ENCODE results near the gene ADAMTSL1. TPM values are rescaled to one million over a fixed set of nuclear protein-coding genes. Genes with fewer than 3 reads are reported as not detected.

The ADAMTSL1 gene
- total RNA-seq, 2 experiments from 2014 or later = not detected

DNA sequence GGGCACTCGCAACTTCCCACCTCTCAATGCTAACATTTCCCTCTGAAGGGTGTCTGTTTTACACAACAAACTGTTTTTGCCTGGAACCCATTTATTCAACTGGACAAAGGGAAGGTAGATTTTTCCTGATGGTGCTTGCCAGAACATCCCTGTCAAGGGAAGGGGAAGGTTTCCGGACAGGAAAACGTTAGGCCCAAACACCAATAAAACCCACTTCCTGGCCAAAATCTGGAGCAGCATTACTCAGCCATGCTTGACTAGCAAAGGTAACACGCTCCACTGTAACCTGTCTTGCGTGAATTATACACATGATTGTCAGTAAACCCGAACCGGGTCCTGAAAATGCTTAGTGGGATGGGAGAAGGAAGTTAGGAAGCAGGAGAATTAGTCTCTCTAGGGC lies 468.8 kb downstream of the ADAMTSL1 start:
- DNase-seq = no peak
- Mint-ChIP-seq H3K27me3 (peaks cover 6% of the 10 kb centered on the region), H3K4me1 (no peaks in the 10 kb centered on the region), H3K27ac (no peak overlapping the region), H3K4me3 (no peak overlapping the region), H3K9me3 (ENCODE audit: low read depth) (no peaks in the 10 kb centered on the region), H3K36me3 (ENCODE audit: low read depth) (no peaks in the 10 kb centered on the region)
- intact Hi-C loops (cut with DNase I, micrococcal nuclease) = no loop called here
- no peak for ATAC-seq
- CTCF ChIA-PET = no interaction called here
- POLR2A ChIA-PET = no interaction called here

DNA sequence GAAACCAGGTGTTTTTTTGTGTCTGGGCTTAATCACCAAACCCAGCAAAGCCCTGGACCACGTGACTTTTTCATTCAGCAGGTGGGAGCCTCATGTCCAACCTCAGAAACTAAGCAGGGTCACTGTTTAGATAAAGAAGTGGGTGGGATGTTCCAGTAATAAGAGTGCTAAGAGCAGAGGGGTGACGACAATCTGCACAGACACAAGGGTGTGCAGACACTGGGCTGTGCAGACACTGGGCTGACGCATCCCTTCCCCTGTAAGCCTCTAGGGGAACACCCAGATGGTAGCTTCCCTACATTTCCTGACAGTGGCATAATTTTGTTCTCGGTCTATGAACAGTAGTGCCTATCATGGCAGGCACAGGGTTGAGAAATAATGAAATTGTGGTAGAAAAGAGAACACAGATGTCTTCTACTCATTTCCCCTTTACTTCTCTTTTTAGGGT lies 474.0 kb downstream of the ADAMTSL1 start:
- H3K36me3 Mint-ChIP-seq (ENCODE audit: low read depth) = no peaks in the 10 kb centered on the region
- H3K4me3 Mint-ChIP-seq = no peak overlapping the region
- peak; percentile 6 for DNase-seq
- intact Hi-C loops (cut with DNase I, micrococcal nuclease) = no loop called here
- no peak overlapping the region for H3K27ac Mint-ChIP-seq
- H3K27me3 Mint-ChIP-seq = peaks cover 9% of the 10 kb centered on the region
- ATAC-seq = peak; percentile 44
- CTCF ChIA-PET = no interaction called here
- POLR2A ChIA-PET = no interaction called here
- H3K9me3 Mint-ChIP-seq (ENCODE audit: low read depth) = no peaks in the 10 kb centered on the region
- H3K4me1 Mint-ChIP-seq = no peaks in the 10 kb centered on the region

- POLR2A ChIA-PET = no interaction called here
- peaks cover 7% of the 10 kb centered on the region for H3K27me3 Mint-ChIP-seq
- DNase-seq (no peak), ATAC-seq (no peak)
- no peak overlapping the region for H3K4me3 Mint-ChIP-seq
- intact Hi-C loops (cut with DNase I, micrococcal nuclease) = no loop called here
- no peaks in the 10 kb centered on the region for H3K9me3 Mint-ChIP-seq (ENCODE audit: low read depth)
- no peaks in the 10 kb centered on the region for H3K36me3 Mint-ChIP-seq (ENCODE audit: low read depth)
- CTCF ChIA-PET = interaction anchor here (1.8 kb wide), 1 partner anchor 77 kb away, joined by 4 read pairs; no protein-coding TSS in a partner anchor
- H3K27ac Mint-ChIP-seq = no peak overlapping the region
- no peaks in the 10 kb centered on the region for H3K4me1 Mint-ChIP-seq
Measured at GRCh38 chr9:18951936-18952335, 478.0 kb downstream of the ADAMTSL1 start.

DNA sequence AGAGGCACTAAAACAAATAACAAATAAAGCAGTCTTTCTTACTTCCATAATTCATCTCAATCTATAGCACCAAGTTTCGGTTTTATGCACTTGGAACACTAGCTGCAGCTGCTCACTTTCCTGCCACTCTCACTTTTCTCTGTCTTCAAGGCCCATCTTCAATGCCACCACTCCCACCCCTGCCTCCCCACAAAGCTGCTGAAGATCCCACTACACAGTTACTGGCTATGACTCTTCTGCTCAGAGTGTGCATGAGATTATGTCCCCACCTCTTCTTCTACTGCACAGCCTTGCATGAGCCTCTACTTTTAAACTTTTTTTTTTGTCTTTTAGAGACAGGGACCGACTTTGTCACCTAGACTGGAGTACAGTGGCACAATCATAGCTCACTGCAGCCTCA lies 481.7 kb downstream of the ADAMTSL1 start:
- no peak overlapping the region for H3K4me3 Mint-ChIP-seq
- H3K9me3 Mint-ChIP-seq (ENCODE audit: low read depth) = no peaks in the 10 kb centered on the region
- no peak overlapping the region for H3K27ac Mint-ChIP-seq
- no peaks in the 10 kb centered on the region for H3K4me1 Mint-ChIP-seq
- ChIA-PET POLR2A (no interaction called here), CTCF (interaction anchor here (0.6 kb wide), 1 partner anchor 536 kb away, joined by 3 read pairs; no protein-coding TSS in a partner anchor)
- peaks cover 12% of the 10 kb centered on the region for H3K27me3 Mint-ChIP-seq
- DNase-seq = no peak
- intact Hi-C loops (cut with DNase I, micrococcal nuclease) = no loop called here
- ATAC-seq = no peak
- no peaks in the 10 kb centered on the region for H3K36me3 Mint-ChIP-seq (ENCODE audit: low read depth)

Small RNA genes lying within 50 kb of the gene (microRNA-seq; reads per million reads assigned to microRNA genes)
- not detected for gene MIR3152 (ENCODE audit: borderline replicate concordance)

All from activated CD4-positive, alpha-beta T cell treated with anti-CD3 and anti-CD28 coated beads for 36 hours (primary cell).